Right atrium auricular region (tissue), 2 donors: ENCODE measurements around the gene BOC. TPM values are rescaled to one million over a fixed set of nuclear protein-coding genes. Genes with fewer than 3 reads are reported as not detected.

ENCODE experiments used
- DNase-seq: peaks from one replicate; pipeline ENCODE4 v3.0.0-alpha.2; 2019; ENCODE audit warnings: low spot score
- H3K27ac ChIP-seq, 2 donors: fragments of 200-600 bp; sonication (generic); 1 replicate in 1 of 2; 2 replicates in 1 of 2; pipeline ENCODE4 v1.5.1; 2016 to 2019
- H3K27me3 ChIP-seq, 2 donors: fragments of 200-600 bp; sonication (generic); one replicate each; pipeline versions ENCODE4 v1.5.1 to v1.6.0; 2017 to 2019
- H3K36me3 ChIP-seq: fragments of 200-600 bp; sonication (generic); one replicate; pipeline ENCODE4 v1.5.1; 2016
- H3K4me1 ChIP-seq, 2 donors: fragments of 200-600 bp; sonication (generic); one replicate each; pipeline versions ENCODE4 v1.5.1 to v1.6.0; 2017 to 2019
- H3K4me3 ChIP-seq, 2 donors: fragments of 200-600 bp; sonication (generic); 1 replicate in 1 of 2; 2 replicates in 1 of 2; pipeline ENCODE4 v1.5.1; 2017 to 2019; ENCODE audit warnings: mild to moderate bottlenecking in 1 of 2, moderate library complexity in 1 of 2
- H3K9me3 ChIP-seq, 2 donors: fragments of 200-600 bp; sonication (generic); one replicate each; pipeline ENCODE4 v1.5.1; 2019
- total RNA-seq, 2 donors: library from RNA; depleted of rRNA; stranded (reverse); fragments of >200 nt; gene quantifications; one replicate each; pipeline ENCODE4 v1.1.0, GENCODE V29; 2016
- TF ChIP-seq, protein P1 (sequence below), 2 donors: fragments of 200-600 bp; sonication (generic); IDR thresholded peaks; one replicate each; pipeline ENCODE4 v1.5.1; 2019; ENCODE audit warnings: antibody characterized with exemption in 2 of 2

The BOC gene, protein sequence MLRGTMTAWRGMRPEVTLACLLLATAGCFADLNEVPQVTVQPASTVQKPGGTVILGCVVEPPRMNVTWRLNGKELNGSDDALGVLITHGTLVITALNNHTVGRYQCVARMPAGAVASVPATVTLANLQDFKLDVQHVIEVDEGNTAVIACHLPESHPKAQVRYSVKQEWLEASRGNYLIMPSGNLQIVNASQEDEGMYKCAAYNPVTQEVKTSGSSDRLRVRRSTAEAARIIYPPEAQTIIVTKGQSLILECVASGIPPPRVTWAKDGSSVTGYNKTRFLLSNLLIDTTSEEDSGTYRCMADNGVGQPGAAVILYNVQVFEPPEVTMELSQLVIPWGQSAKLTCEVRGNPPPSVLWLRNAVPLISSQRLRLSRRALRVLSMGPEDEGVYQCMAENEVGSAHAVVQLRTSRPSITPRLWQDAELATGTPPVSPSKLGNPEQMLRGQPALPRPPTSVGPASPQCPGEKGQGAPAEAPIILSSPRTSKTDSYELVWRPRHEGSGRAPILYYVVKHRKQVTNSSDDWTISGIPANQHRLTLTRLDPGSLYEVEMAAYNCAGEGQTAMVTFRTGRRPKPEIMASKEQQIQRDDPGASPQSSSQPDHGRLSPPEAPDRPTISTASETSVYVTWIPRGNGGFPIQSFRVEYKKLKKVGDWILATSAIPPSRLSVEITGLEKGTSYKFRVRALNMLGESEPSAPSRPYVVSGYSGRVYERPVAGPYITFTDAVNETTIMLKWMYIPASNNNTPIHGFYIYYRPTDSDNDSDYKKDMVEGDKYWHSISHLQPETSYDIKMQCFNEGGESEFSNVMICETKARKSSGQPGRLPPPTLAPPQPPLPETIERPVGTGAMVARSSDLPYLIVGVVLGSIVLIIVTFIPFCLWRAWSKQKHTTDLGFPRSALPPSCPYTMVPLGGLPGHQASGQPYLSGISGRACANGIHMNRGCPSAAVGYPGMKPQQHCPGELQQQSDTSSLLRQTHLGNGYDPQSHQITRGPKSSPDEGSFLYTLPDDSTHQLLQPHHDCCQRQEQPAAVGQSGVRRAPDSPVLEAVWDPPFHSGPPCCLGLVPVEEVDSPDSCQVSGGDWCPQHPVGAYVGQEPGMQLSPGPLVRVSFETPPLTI
- 10 to 100 TPM; 10.6 to 15.4 TPM for total RNA-seq

DNA sequence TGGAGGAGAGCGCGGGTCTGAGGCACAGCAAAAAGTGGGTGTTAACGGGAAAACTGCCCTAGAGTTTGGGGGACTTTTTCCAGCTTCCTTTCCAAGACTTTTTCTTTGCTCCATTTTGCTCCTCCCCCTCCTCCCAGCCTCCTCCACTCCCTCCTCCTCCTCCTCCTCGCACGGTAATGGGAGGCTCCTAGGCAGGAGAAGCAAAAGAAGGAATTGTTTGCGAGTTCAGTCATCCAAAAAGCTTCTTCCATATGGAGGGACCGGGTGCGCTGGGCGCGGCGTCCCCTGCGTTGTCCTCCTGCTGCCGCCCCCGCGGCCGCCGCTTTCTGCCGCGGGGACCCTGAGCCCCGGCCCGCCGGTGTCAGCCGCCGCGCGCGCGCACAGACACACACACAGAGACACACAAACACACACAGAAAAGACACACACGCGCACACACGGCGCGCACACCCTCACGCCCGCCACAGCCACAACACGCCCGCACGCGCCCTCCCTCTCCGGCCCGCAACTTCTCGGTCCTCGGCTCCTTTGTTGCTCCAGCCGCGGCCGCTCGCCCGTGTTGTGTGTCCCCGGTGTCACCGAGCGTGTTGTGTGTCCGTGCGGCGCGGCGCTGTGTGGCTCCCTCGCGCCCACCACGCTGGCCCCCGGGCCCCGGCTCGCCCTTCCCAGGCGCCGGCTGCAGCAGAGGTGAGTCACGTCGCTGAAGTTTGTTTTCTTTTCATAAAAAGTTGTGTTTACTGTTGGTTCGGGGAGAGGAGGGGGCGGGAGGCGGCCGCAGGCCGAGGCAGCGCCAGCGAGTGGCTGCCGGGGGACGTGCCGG lies at the start of gene BOC:
Gene BOC, plus strand, starts transcription at position 228 of the 820 bp plus-strand sequence. CDS start 38,246 bp downstream, outside the sequence.
- Histone ChIP-seq H3K4me3 (peak within 1 kb of the TSS; percentile 64 to 70), H3K36me3 (no peaks in the 10 kb centered on the region), H3K4me1 (peaks cover 0 to 10% of the 10 kb centered on the region in 2 donors), H3K27ac (peak within 1 kb of the TSS; percentile 82 to 86), H3K9me3 (no peaks in the 10 kb centered on the region), H3K27me3 (no peaks in the 10 kb centered on the region)
- DNase-seq: no peak
- TF ChIP-seq, protein P1, sequence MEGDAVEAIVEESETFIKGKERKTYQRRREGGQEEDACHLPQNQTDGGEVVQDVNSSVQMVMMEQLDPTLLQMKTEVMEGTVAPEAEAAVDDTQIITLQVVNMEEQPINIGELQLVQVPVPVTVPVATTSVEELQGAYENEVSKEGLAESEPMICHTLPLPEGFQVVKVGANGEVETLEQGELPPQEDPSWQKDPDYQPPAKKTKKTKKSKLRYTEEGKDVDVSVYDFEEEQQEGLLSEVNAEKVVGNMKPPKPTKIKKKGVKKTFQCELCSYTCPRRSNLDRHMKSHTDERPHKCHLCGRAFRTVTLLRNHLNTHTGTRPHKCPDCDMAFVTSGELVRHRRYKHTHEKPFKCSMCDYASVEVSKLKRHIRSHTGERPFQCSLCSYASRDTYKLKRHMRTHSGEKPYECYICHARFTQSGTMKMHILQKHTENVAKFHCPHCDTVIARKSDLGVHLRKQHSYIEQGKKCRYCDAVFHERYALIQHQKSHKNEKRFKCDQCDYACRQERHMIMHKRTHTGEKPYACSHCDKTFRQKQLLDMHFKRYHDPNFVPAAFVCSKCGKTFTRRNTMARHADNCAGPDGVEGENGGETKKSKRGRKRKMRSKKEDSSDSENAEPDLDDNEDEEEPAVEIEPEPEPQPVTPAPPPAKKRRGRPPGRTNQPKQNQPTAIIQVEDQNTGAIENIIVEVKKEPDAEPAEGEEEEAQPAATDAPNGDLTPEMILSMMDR (IDR thresholded peaks at IDR 0.05): no peak

DNA sequence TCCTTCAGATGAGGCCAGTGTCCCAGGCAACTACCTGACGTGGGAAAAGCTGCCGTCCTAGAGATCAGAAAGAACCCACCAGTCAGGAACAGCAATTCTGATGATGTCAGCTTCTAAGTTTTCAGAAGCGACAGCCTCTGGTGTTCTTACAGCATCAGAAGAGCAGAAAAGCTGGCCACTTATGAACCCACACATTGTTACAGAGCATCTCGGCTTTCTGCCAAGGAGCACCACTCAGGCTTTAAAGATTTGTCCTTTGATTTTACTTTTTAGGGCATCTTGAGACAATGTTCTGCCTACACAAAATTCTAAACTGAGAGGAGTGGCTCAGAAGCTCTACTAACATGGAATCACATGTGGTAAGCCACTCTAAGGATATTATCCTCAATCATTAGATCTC lies 49.7 kb upstream of the BOC start:
- H3K36me3 ChIP-seq: no peaks in the 10 kb centered on the region
- H3K9me3 ChIP-seq: no peaks in the 10 kb centered on the region
- H3K4me1 ChIP-seq: peaks cover 0 to 6% of the 10 kb centered on the region in 2 donors
- no peaks in the 10 kb centered on the region for H3K27me3 ChIP-seq
- H3K27ac ChIP-seq: no peak overlapping the region
- DNase-seq: no peak
- H3K4me3 ChIP-seq: no peak overlapping the region
- TF ChIP-seq, protein P1 (IDR thresholded peaks at IDR 0.05): no peak

DNA sequence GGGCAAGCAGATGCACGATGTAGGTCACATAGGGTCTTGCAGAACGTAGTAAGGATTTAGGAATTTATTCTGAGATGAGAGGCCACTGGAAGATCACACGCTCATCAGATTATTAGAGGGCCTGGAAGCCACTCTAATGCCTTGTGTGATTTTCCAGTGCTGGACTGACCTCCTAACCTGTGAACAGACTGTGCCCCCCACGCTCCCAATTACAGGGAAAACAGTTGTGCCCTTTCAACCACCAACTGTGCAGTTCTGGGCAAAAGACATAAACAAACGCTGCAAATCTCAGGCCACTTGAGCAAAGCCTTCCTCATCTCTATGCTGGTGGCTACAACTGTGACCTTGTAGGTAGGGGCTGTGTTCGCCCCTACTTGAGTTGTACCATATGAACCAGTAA lies 48.2 kb upstream of the BOC start:
- TF ChIP-seq, protein P1 (IDR thresholded peaks at IDR 0.05): no peak
- Histone ChIP-seq H3K4me1 (peaks cover 0 to 18% of the 10 kb centered on the region in 2 donors), H3K9me3 (no peaks in the 10 kb centered on the region), H3K27me3 (no peaks in the 10 kb centered on the region), H3K4me3 (no peak overlapping the region), H3K36me3 (no peaks in the 10 kb centered on the region), H3K27ac (no peak overlapping the region)
- DNase-seq: no peak

DNA sequence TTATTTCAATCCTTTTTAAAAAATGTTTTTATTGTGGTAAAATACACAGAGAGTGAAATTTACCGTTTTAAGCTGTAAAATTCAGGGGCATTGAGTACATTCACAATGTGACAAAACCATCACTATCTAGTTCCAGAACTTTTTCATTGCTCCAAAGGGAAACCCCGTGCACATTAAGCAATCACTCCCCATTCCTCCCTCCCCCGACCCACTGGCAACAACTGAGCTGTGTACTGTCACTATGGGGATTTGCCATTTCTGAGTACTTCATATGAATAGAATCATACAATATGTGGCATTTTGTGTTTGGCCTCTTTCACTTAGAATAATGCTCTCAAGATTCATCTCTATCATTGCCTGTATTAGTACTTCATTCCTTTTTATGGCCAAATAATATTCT lies 45.5 kb upstream of the BOC start:
- TF ChIP-seq, protein P1 (IDR thresholded peaks at IDR 0.05): no peak
- DNase-seq: no peak
- H3K27me3 ChIP-seq: no peaks in the 10 kb centered on the region
- H3K27ac ChIP-seq: peak overlapping the region in 1 of 2 donors; percentile 62
- H3K9me3 ChIP-seq: no peaks in the 10 kb centered on the region
- no peaks in the 10 kb centered on the region for H3K36me3 ChIP-seq
- H3K4me3 ChIP-seq: no peak overlapping the region
- H3K4me1 ChIP-seq: peaks cover 0 to 18% of the 10 kb centered on the region in 2 donors

DNA sequence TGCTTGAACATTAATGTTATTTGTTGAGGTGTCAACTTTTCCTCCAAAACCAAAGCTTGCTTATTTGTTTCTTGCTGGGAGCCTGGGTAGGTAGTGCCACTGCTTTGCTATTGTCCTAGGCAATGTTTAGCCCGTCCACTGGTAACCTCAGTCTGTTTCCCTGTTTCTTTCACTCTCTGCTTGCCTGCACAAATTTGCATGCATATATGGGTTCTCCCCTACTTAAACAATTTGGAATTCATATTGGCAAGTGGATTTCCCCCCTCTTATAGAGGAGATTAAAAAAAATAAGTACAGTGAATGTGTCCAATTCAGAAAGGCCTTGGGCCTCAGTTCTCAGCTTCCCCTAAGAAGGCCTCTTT lies 45.0 kb upstream of the BOC start:
- H3K27me3 ChIP-seq: no peaks in the 10 kb centered on the region

More for the DNA sequence above, 45.0 kb upstream of the BOC start:
- DNase-seq: no peak
- no peaks in the 10 kb centered on the region for H3K9me3 ChIP-seq
- no peaks in the 10 kb centered on the region for H3K36me3 ChIP-seq
- peaks cover 0 to 18% of the 10 kb centered on the region in 2 donors for H3K4me1 ChIP-seq
- H3K27ac ChIP-seq: peak overlapping the region; percentile 58 to 62
- H3K4me3 ChIP-seq: no peak overlapping the region
- TF ChIP-seq, protein P1 (IDR thresholded peaks at IDR 0.05): no peak
